Sigmoid colon (tissue), 3 donors: ENCODE data around the gene ZG16.
"Not testable (repeated sequence)": the region's sequence is repeated elsewhere in the genome, so short reads cannot be mapped to it uniquely, and the experiment has no call there.

Source experiments
- CTCF ChIP-seq, 4 experiments: fragments of 450-650 bp in 3 of 4; fragments of 200-600 bp in 1 of 4; IDR thresholded peaks; one replicate each; pipeline ENCODE4 v1.5.1; 2016 to 2019; ENCODE audit warnings: antibody characterized with exemption in 4 of 4, mild to moderate bottlenecking in 3 of 4, moderate library complexity in 2 of 4
- POLR2A ChIP-seq, 2 donors: fragments of 450-650 bp; IDR thresholded peaks; one replicate each; pipeline ENCODE4 v1.6.1; 2016; ENCODE audit warnings: antibody characterized with exemption in 2 of 2, mild to moderate bottlenecking in 2 of 2, moderate library complexity in 2 of 2

GRCh38 chr16:29748760-29749149 is 29.3 kb upstream of the ZG16 start:
- TF ChIP-seq CTCF, POLR2A (IDR thresholded peaks at IDR 0.05): not testable (repeated sequence)
